HG02973 (cell line): ENCODE results near the gene HAS3.
"Not testable (repeated sequence)": the region's sequence is repeated elsewhere in the genome, so short reads cannot be mapped to it uniquely, and the experiment has no call there.

ENCODE experiments used
- ATAC-seq: cut with Tn5 transposase; IDR thresholded peaks from one replicate; pipeline ENCODE4 v1.9.1; 2021; ENCODE audit warnings: moderate library complexity; ENCODE audit not compliant: unreplicated experiment

Gene HAS3

GRCh38 chr16:69115837-69116236 is 10.4 kb downstream of the HAS3 start:
- no peak for ATAC-seq

DNA sequence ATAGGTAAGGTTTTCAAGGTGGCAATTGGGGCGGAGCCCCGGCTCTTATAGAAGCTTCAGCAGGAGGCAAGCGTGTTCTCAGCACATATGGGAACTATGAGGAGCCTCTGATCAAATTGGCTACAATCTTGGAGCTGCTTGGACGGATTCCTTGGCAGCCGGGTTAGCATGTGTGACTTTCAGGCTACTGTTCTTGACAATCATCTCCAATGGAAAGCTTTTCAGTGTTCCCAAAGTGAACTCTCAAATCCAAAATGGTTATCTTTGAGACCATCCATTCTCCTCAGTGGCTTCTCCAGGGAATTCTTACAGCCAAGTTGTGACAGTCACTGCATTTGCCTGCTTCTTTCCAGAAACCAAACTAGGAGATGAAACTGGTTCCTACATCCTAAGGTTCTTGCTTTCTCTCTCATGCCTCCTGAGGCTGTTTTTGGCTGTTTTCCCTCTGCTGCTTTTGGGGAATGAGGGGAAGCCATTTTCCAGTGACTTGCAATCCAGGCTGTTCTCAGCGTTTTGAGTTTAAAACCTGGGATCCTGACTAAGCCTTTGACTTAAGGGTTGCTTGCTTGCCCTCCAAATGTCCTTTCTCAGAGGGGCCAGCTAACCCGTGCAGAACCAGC is 10.9 kb downstream of the HAS3 start:
- no peak for ATAC-seq

DNA sequence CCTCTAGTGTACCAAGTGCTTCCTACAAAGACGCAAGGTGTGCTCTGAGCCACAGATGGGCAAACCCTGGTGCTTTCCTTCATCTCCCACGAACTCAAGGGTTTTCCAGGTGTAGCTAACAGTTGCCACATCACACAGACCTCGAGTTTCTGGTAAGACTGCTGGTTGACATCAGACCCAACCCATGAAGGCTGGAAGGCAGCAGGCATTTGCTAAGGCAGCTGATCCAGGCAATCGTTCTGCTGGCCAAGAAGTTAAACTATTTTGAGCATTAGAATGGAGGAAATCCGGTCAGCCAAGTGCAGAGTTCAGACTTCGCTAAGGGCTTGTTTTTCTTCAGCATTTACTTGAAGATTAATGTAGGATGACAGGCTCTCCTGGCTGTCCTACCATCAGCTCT is 11.5 kb downstream of the HAS3 start:
- no peak for ATAC-seq

- no peak for ATAC-seq
Observed at GRCh38 chr16:69118468-69118867, 13.0 kb downstream of the HAS3 start.

GRCh38 chr16:69118994-69119393 is 13.5 kb downstream of the HAS3 start:
- ATAC-seq: no peak

- no peak for ATAC-seq
Observed at GRCh38 chr16:69119536-69119935, 14.1 kb downstream of the HAS3 start.

GRCh38 chr16:69120096-69120664 is 14.7 kb downstream of the HAS3 start:
- ATAC-seq: no peak

DNA sequence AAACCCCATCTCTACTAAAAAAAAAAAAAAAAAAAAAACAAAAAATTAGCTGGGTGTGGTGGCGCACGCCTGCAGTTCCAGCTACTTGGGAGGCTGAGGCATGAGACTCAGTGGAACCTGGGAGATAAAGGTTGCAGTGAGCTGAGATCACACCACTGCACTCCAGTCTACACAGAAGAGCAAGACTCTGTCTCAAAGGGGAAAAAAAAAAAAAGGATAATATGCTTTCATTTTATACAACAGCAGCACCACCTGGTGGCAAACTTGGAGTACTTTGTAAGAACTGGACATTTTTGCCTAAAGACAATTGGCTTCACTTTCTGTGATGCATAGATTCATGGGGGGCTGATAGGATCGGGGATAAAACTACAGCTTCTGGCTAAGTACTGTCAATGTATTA is 18.5 kb downstream of the HAS3 start:
- ATAC-seq: no peak

DNA sequence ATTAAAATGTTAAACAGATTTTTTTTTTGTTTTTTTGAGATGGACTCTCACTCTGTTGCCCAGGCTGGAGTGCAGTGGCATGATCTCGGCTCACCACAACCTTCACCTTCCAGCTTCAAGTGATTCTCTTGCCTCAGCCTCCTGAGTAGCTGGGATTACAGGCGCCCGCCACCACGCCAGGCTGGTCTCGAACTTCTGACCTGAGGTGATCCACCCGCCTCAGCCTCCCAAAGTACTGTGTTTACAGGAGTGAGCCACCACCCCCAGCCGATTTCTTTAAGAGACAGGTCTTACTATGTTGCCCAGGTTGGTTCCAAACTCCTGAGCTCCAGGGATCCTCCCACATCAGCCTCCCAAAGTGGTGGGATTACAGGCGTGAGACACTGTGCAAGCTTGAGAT is 19.0 kb downstream of the HAS3 start:
- ATAC-seq: not testable (repeated sequence)

DNA sequence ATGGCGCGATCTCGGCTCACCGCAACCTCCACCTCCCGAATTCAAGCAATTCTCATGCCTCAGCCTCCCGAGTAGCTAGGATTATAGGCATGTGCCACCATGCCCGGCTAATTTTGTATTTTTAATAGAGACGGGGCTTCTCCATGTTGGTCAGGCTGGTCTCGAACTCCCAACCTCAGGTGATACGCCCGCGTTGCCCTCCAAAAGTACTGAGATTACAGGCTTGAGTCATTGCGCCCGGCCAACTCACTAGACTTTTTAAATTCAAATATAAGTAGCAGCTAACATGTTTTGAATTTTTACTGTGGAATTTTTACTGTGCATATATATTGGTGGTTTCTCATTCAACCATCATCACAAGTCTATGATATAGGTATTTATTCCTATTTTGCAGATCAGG is 19.5 kb downstream of the HAS3 start:
- not testable (repeated sequence) for ATAC-seq

DNA sequence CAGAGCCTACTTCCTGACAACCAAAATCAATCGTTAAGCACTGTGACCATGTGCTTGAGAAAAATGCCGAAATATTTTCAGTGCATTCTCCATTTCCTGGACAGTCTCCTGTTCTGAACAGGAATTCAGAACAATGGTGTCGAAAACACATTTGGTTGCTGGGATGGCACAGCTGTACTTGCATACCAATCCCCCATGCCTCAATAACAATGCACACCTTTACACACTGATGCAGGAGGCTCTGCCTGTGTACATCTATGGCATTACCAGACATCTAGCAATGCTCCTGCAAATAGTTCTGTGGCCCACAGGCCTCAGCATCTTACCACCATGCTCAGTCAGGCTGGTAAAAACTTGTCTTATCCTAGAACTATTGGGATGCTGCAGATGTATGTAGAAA is 20.8 kb downstream of the HAS3 start:
- no peak for ATAC-seq

GRCh38 chr16:69126801-69127200 is 21.3 kb downstream of the HAS3 start:
- not testable (repeated sequence) for ATAC-seq

DNA sequence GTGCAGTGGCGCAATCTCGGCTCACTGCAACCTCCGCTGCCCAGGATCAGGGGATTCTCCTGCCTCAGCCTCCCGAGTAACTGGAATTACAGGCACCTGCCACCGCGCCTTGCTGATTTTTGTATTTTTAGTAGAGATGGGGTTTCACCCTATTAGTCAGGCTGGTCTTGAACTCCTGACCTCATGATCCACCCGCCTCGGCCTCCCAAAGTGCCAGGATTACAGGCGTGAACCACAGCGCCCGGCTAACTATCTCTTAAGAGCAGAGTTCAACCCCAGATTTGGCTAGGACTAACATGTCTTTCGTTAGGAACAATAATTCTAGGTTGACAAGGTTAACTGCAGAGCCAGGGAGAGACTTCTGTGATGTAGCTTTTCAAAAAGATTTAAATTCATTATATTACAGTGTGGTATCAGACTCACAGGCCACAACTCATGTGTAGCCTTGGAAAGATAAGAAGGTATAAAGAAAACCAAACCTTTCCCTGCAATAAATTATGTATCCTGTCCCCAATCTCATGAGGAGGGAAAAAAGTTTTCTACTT is 22.6 kb downstream of the HAS3 start:
- no peak for ATAC-seq

- no peak for ATAC-seq
Observed at GRCh38 chr16:69130461-69130860, 25.0 kb downstream of the HAS3 start.

- no peak for ATAC-seq
Observed at GRCh38 chr16:69131167-69131838, 25.9 kb downstream of the HAS3 start.

GRCh38 chr16:69131839-69132423 is 26.5 kb downstream of the HAS3 start:
- peak; percentile 36 for ATAC-seq

- ATAC-seq: peak; percentile 85
Observed at GRCh38 chr16:69132424-69133252, 27.2 kb downstream of the HAS3 start, which contains the start of the genes CHTF8 and UTP4. Gene CHTF8, minus strand, starts transcription at chr16:69132588. Its CDS starts 11,130 bp downstream, at chr16:69121458. Gene UTP4, plus strand, starts transcription at chr16:69132649. Its CDS starts 811 bp downstream, at chr16:69133460.

DNA sequence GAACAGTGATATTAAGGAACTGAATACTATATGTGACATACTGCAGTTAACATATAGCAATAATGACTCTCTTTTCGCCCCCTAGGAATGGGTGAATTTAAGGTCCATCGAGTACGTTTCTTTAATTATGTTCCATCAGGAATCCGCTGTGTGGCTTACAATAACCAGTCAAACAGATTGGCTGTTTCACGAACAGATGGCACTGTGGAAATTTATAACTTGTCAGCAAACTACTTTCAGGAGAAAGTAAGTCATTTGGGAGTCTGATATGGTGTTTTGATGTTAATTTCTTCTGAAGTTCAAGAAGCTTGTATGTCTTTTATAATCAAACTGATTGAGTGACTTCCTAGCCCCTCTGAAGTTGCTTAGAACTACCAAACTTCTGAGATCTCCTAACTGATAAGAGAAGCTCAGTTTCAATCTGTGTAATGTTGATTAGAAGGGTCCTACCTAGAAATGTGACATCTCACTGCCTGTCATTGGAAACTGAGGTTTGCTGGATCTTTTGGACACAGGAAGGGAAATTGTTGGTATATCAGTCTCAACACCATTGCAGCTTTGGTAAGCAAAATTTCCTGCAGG is 28.0 kb downstream of the HAS3 start:
- ATAC-seq: no peak

DNA sequence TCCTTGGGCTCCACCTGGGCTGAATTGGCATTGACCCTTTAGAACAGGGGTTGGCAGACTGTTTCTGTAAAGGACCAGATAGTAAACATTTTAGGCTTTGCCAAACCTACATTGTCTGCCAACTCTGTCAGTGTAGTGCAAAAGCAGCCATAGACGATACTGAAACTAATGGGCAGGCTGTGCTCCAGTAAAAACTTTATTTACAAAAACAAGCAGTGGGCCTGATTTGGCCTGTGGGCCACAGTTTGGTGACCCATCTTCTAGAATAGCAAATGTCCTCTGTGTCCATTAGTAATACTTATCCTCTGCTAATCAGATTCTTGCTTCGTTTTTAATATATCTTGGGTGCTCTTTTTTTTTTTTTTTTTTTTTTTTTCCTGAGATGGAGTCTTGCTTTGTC is 33.2 kb downstream of the HAS3 start:
- ATAC-seq: no peak

DNA sequence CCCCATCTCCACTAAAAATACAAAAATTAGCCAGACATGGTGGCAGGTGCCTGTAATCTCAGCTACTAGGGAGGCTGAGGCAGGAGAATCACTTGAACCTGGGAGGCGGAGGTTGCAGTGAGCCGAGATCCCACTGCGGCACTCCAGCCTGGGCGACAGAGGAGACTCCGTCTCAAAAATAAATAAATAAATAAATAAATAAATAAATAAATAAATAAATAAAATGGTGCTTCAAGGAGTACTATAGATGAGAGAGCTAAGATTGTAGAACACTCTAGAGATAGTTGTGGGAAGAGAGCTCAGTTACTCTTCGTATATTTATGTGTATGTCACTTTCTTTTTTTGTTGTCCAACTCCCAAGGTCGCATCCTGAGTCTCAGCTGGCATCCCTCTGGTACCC is 34.0 kb downstream of the HAS3 start:
- not testable (repeated sequence) for ATAC-seq
